Esophagus squamous epithelium (tissue), 5 donors: Measurements from ENCODE around the gene SCAMP1. TPM values are rescaled to one million over a fixed set of nuclear protein-coding genes. Genes with fewer than 3 reads are reported as not detected.

Experiments
- DNase-seq: peaks from one replicate; lab custom pipeline; 2025; lab: John Stamatoyannopoulos, UW
- H3K27ac ChIP-seq, 4 donors: fragments of 200-600 bp; sonication (generic); one replicate each; pipeline ENCODE4 v1.5.1; 2016 to 2019; ENCODE audit warnings: mild to moderate bottlenecking in 1 of 4
- H3K27me3 ChIP-seq, 4 donors: fragments of 200-600 bp; sonication (generic); 1 replicate in 3 of 4; 2 replicates in 1 of 4; pipeline versions ENCODE4 v1.5.1 to v1.6.0; 2017 to 2021; ENCODE audit warnings: antibody characterized with exemption in 1 of 4
- H3K36me3 ChIP-seq, 3 donors: fragments of 200-600 bp; sonication (generic); one replicate each; pipeline ENCODE4 v1.5.1; 2016 to 2019
- H3K4me1 ChIP-seq, 3 donors: fragments of 200-600 bp; sonication (generic); one replicate each; pipeline ENCODE4 v1.5.1; 2017 to 2019
- H3K4me3 ChIP-seq, 4 donors: fragments of 200-600 bp; sonication (generic); 1 replicate in 3 of 4; 2 replicates in 1 of 4; pipeline ENCODE4 v1.5.1; 2016 to 2019; ENCODE audit warnings: mild to moderate bottlenecking in 2 of 4, moderate library complexity in 1 of 4
- H3K9me3 ChIP-seq, 3 donors: fragments of 200-600 bp; sonication (generic); one replicate each; pipeline ENCODE4 v1.5.1; 2016 to 2019
- CTCF ChIP-seq, 6 experiments: fragments of 450-650 bp in 4 of 6; fragments of 200-600 bp in 2 of 6; sonication (generic) in 2 of 6; IDR thresholded peaks; one replicate each; pipeline ENCODE4 v1.5.1; 2016 to 2019; ENCODE audit warnings: antibody characterized with exemption in 6 of 6, mild to moderate bottlenecking in 4 of 6, moderate library complexity in 4 of 6
- POLR2A ChIP-seq, 4 donors: fragments of 450-650 bp; IDR thresholded peaks; one replicate each; pipeline ENCODE4 v1.6.1; 2017; ENCODE audit warnings: antibody characterized with exemption in 4 of 4, mild to moderate bottlenecking in 4 of 4, moderate library complexity in 3 of 4
- WGBS, 2 donors: methylation state at CpG; one replicate each; pipeline ENCODE4 v1.1.5; 2018; 5-methylcytosine and 5-hydroxymethylcytosine counted together
- intact Hi-C: fragments of 100-400 bp; cut with DNase I; formaldehyde crosslinking; loops from one replicate; pipeline ENCODE4 v1.15.0; 2022
- total RNA-seq, 4 donors: library from RNA; depleted of rRNA; stranded (reverse); fragments of >200 nt; gene quantifications; one replicate each; pipeline ENCODE4 v1.1.0, GENCODE V29; 2016
- donor health status: DM: yes; HTN: yes; CAD: no.

The SCAMP1 gene
- total RNA-seq, 4 donors from 2014 or later = 15.2 to 27.6 (median 21.3) TPM

GRCh38 chr5:78367318-78367991, 7.0 kb downstream of the SCAMP1 start:
- Histone ChIP-seq H3K27me3 (no peaks in the 10 kb centered on the region), H3K9me3 (no peaks in the 10 kb centered on the region), H3K36me3 (no peaks in the 10 kb centered on the region), H3K4me3 (no peak overlapping the region), H3K4me1 (peaks cover 0 to 6% (median 0%) of the 10 kb centered on the region in 3 donors), H3K27ac (no peak overlapping the region)
- intact Hi-C loops = no loop called here
- 72 to 88% methylated on average over 6 of the region's 6 CpGs for WGBS, 2 donors
- TF ChIP-seq POLR2A (IDR thresholded peaks at IDR 0.05) (no peak), CTCF (IDR thresholded peaks at IDR 0.05) (no peak)
- no peak for DNase-seq

- Histone ChIP-seq H3K9me3 (no peaks in the 10 kb centered on the region), H3K36me3 (no peaks in the 10 kb centered on the region), H3K27ac (no peak overlapping the region), H3K4me3 (no peak overlapping the region), H3K27me3 (no peaks in the 10 kb centered on the region), H3K4me1 (no peaks in the 10 kb centered on the region)
- TF ChIP-seq CTCF (IDR thresholded peaks at IDR 0.05) = no peak
- no peak for TF ChIP-seq POLR2A (IDR thresholded peaks at IDR 0.05)
- WGBS, 2 donors = 79 to 87% methylated on average over 2 of the region's 2 CpGs
- DNase-seq = no peak
- intact Hi-C loops = no loop called here
Observed at GRCh38 chr5:78369680-78370079, 9.3 kb downstream of the SCAMP1 start.

GRCh38 chr5:78373231-78373630, 12.8 kb downstream of the SCAMP1 start:
- peaks cover 0 to 16% (median 3%) of the 10 kb centered on the region in 3 donors for H3K4me1 ChIP-seq
- H3K36me3 ChIP-seq = no peaks in the 10 kb centered on the region
- H3K9me3 ChIP-seq = no peaks in the 10 kb centered on the region
- 85 to 100% methylated on average over 1 of the region's 1 CpG for WGBS, 2 donors
- no peak overlapping the region for H3K27ac ChIP-seq
- TF ChIP-seq POLR2A (IDR thresholded peaks at IDR 0.05) (no peak), CTCF (IDR thresholded peaks at IDR 0.05) (no peak)
- H3K4me3 ChIP-seq = no peak overlapping the region
- intact Hi-C loops = no loop called here
- no peaks in the 10 kb centered on the region for H3K27me3 ChIP-seq
- no peak for DNase-seq

- H3K27me3 ChIP-seq = no peaks in the 10 kb centered on the region
- no peak for DNase-seq
- H3K4me1 ChIP-seq = peaks cover 0 to 16% (median 3%) of the 10 kb centered on the region in 3 donors
- H3K4me3 ChIP-seq = no peak overlapping the region
- WGBS, 2 donors = 91 to 94% methylated on average over 3 of the region's 3 CpGs
- intact Hi-C loops = no loop called here
- H3K36me3 ChIP-seq = no peaks in the 10 kb centered on the region
- H3K27ac ChIP-seq = no peak overlapping the region
- no peaks in the 10 kb centered on the region for H3K9me3 ChIP-seq
- TF ChIP-seq CTCF (IDR thresholded peaks at IDR 0.05) (no peak), POLR2A (IDR thresholded peaks at IDR 0.05) (no peak)
Observed at GRCh38 chr5:78376315-78376714, 15.9 kb downstream of the SCAMP1 start.

GRCh38 chr5:78377056-78377717, 16.8 kb downstream of the SCAMP1 start:
- H3K4me3 ChIP-seq = no peak overlapping the region
- intact Hi-C loops = no loop called here
- WGBS, 2 donors = 24 to 33% methylated on average over 3 of the region's 3 CpGs
- TF ChIP-seq CTCF (IDR thresholded peaks at IDR 0.05) (no peak), POLR2A (IDR thresholded peaks at IDR 0.05) (no peak)
- no peaks in the 10 kb centered on the region for H3K9me3 ChIP-seq
- no peak for DNase-seq
- no peaks in the 10 kb centered on the region for H3K36me3 ChIP-seq
- H3K4me1 ChIP-seq = peaks cover 0 to 16% (median 3%) of the 10 kb centered on the region in 3 donors
- H3K27ac ChIP-seq = no peak overlapping the region
- H3K27me3 ChIP-seq = no peaks in the 10 kb centered on the region
